ENCODE results near the gene SYT17.

Gene SYT17

DNA sequence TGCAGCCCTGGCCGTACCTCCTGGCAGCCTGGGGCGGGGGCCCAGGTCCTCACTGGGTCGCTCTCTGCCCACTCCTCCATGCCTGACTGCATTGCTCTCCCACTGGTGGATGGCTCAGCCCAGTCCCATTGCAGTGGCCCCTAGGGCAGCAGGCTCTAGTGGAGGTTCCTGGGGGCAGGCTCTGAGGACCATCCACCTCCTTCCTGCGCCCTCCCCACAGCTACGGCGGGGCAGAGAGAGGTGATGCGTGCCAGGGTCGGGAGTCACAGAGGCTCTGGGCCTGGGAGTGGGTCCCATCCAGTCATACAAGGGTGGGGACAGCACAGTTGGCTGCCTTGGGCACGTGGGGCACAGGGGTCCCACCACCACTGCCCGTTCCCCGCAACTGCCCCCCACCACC, 73.5 kb downstream of the SYT17 start (continued):
- TF ChIP-seq, protein P1, sequence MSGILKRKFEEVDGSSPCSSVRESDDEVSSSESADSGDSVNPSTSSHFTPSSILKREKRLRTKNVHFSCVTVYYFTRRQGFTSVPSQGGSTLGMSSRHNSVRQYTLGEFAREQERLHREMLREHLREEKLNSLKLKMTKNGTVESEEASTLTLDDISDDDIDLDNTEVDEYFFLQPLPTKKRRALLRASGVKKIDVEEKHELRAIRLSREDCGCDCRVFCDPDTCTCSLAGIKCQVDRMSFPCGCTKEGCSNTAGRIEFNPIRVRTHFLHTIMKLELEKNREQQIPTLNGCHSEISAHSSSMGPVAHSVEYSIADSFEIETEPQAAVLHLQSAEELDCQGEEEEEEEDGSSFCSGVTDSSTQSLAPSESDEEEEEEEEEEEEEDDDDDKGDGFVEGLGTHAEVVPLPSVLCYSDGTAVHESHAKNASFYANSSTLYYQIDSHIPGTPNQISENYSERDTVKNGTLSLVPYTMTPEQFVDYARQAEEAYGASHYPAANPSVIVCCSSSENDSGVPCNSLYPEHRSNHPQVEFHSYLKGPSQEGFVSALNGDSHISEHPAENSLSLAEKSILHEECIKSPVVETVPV (CRISPR knock-in tag; IDR thresholded peaks at IDR 0.05): no peak
- no peak for TF ChIP-seq GLIS3 (CRISPR knock-in tag; IDR thresholded peaks at IDR 0.05)
- TF ChIP-seq, protein P2, sequence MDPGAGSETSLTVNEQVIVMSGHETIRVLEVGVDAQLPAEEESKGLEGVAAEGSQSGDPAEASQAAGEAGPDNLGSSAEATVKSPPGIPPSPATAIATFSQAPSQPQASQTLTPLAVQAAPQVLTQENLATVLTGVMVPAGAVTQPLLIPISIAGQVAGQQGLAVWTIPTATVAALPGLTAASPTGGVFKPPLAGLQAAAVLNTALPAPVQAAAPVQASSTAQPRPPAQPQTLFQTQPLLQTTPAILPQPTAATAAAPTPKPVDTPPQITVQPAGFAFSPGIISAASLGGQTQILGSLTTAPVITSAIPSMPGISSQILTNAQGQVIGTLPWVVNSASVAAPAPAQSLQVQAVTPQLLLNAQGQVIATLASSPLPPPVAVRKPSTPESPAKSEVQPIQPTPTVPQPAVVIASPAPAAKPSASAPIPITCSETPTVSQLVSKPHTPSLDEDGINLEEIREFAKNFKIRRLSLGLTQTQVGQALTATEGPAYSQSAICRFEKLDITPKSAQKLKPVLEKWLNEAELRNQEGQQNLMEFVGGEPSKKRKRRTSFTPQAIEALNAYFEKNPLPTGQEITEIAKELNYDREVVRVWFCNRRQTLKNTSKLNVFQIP (CRISPR knock-in tag; IDR thresholded peaks at IDR 0.05; ENCODE audit: borderline replicate concordance, low read depth): no peak
- TF ChIP-seq, protein P3, sequence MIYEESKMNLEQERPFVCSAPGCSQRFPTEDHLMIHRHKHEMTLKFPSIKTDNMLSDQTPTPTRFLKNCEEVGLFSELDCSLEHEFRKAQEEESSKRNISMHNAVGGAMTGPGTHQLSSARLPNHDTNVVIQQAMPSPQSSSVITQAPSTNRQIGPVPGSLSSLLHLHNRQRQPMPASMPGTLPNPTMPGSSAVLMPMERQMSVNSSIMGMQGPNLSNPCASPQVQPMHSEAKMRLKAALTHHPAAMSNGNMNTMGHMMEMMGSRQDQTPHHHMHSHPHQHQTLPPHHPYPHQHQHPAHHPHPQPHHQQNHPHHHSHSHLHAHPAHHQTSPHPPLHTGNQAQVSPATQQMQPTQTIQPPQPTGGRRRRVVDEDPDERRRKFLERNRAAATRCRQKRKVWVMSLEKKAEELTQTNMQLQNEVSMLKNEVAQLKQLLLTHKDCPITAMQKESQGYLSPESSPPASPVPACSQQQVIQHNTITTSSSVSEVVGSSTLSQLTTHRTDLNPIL (CRISPR knock-in tag; IDR thresholded peaks at IDR 0.05; ENCODE audit: low read depth): no peak
- TF ChIP-seq ARNTL (CRISPR knock-in tag; IDR thresholded peaks at IDR 0.05; ENCODE audit: borderline replicate concordance, low read depth): no peak
- no peak for TF ChIP-seq ZNF8 (CRISPR knock-in tag; IDR thresholded peaks at IDR 0.05)
- no peak for TF ChIP-seq CSDC2 (CRISPR knock-in tag; IDR thresholded peaks at IDR 0.05)
- no peak for TF ChIP-seq SNAI2 (CRISPR knock-in tag; IDR thresholded peaks at IDR 0.05)
- TF ChIP-seq TCF4 (CRISPR knock-in tag; IDR thresholded peaks at IDR 0.05; ENCODE audit: borderline replicate concordance): no peak

DNA sequence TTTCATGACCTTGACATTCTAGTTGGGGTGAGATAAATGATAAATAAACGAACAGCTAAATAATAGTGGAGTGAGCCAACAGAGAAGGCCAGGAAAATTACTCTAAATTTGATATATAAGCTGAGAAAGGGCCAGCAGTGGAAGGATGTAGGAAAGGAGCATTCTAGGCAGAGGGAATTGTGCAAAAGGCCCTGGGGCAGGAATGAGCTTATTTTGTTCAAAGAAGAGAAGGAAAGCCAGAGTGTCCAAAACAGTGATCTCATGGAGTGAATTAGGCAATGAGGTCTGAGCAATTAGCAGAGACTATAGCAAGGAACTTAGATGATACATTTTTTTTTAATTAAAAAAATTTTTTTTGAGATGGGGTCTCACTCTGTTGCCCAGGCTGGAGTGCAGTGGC, 74.1 kb downstream of the SYT17 start:
- TF ChIP-seq TOX (CRISPR knock-in tag; IDR thresholded peaks at IDR 0.05; ENCODE audit: borderline replicate concordance): no peak
- TF ChIP-seq ZFP30 (CRISPR knock-in tag; IDR thresholded peaks at IDR 0.05): no peak
- no peak for TF ChIP-seq OSR1 (CRISPR knock-in tag; IDR thresholded peaks at IDR 0.05)
- TF ChIP-seq, protein P4, sequence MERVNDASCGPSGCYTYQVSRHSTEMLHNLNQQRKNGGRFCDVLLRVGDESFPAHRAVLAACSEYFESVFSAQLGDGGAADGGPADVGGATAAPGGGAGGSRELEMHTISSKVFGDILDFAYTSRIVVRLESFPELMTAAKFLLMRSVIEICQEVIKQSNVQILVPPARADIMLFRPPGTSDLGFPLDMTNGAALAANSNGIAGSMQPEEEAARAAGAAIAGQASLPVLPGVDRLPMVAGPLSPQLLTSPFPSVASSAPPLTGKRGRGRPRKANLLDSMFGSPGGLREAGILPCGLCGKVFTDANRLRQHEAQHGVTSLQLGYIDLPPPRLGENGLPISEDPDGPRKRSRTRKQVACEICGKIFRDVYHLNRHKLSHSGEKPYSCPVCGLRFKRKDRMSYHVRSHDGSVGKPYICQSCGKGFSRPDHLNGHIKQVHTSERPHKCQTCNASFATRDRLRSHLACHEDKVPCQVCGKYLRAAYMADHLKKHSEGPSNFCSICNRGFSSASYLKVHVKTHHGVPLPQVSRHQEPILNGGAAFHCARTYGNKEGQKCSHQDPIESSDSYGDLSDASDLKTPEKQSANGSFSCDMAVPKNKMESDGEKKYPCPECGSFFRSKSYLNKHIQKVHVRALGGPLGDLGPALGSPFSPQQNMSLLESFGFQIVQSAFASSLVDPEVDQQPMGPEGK (CRISPR knock-in tag; IDR thresholded peaks at IDR 0.05; ENCODE audit: borderline replicate concordance): no peak
- TF ChIP-seq ZC3H10 (CRISPR knock-in tag; IDR thresholded peaks at IDR 0.05): no peak
- no peak for TF ChIP-seq ZNF8 (CRISPR knock-in tag; IDR thresholded peaks at IDR 0.05)
- TF ChIP-seq, protein P2 (CRISPR knock-in tag; IDR thresholded peaks at IDR 0.05; ENCODE audit: borderline replicate concordance, low read depth): no peak
- TF ChIP-seq TCF4 (CRISPR knock-in tag; IDR thresholded peaks at IDR 0.05; ENCODE audit: borderline replicate concordance): no peak
- no peak for TF ChIP-seq SNAI2 (CRISPR knock-in tag; IDR thresholded peaks at IDR 0.05)
- no peak for TF ChIP-seq RARB (CRISPR knock-in tag; IDR thresholded peaks at IDR 0.05)
- no peak for TF ChIP-seq ISL1 (CRISPR knock-in tag; IDR thresholded peaks at IDR 0.05)
- no peak for TF ChIP-seq PPARA (CRISPR knock-in tag; IDR thresholded peaks at IDR 0.05; ENCODE audit: borderline replicate concordance)
- TF ChIP-seq, protein P1 (CRISPR knock-in tag; IDR thresholded peaks at IDR 0.05): no peak
- TF ChIP-seq GLIS3 (CRISPR knock-in tag; IDR thresholded peaks at IDR 0.05): no peak
- TF ChIP-seq ESRRG (CRISPR knock-in tag; IDR thresholded peaks at IDR 0.05): no peak
- TF ChIP-seq, protein P5, sequence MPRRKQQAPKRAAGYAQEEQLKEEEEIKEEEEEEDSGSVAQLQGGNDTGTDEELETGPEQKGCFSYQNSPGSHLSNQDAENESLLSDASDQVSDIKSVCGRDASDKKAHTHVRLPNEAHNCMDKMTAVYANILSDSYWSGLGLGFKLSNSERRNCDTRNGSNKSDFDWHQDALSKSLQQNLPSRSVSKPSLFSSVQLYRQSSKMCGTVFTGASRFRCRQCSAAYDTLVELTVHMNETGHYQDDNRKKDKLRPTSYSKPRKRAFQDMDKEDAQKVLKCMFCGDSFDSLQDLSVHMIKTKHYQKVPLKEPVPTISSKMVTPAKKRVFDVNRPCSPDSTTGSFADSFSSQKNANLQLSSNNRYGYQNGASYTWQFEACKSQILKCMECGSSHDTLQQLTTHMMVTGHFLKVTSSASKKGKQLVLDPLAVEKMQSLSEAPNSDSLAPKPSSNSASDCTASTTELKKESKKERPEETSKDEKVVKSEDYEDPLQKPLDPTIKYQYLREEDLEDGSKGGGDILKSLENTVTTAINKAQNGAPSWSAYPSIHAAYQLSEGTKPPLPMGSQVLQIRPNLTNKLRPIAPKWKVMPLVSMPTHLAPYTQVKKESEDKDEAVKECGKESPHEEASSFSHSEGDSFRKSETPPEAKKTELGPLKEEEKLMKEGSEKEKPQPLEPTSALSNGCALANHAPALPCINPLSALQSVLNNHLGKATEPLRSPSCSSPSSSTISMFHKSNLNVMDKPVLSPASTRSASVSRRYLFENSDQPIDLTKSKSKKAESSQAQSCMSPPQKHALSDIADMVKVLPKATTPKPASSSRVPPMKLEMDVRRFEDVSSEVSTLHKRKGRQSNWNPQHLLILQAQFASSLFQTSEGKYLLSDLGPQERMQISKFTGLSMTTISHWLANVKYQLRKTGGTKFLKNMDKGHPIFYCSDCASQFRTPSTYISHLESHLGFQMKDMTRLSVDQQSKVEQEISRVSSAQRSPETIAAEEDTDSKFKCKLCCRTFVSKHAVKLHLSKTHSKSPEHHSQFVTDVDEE (CRISPR knock-in tag; IDR thresholded peaks at IDR 0.05): no peak
- no peak for TF ChIP-seq ZNF565 (CRISPR knock-in tag; conservative IDR thresholded peaks at IDR 0.05; ENCODE audit: low read depth)
- TF ChIP-seq CSDC2 (CRISPR knock-in tag; IDR thresholded peaks at IDR 0.05): no peak
- ATAC-seq: no peak
